Smooth muscle cell (in vitro differentiated cells): ENCODE measurements around the gene GDF15. TPM values are rescaled to one million over a fixed set of nuclear protein-coding genes. Genes with fewer than 3 reads are reported as not detected.

Experiments
- DNase-seq: peaks from one replicate; lab custom pipeline; 2025; ENCODE audit not compliant: unreplicated experiment; lab: John Stamatoyannopoulos, UW
- H2AFZ ChIP-seq: fragments of 200-600 bp; sonication (generic); 2 replicates; pipeline ENCODE4 v1.6.0; 2016; ENCODE audit warnings: antibody characterized with exemption, low read depth, mild to moderate bottlenecking
- H3F3A ChIP-seq: fragments of 200-600 bp; sonication (generic); 2 replicates; pipeline ENCODE4 v1.6.0; 2017; ENCODE audit warnings: antibody characterized with exemption, low read depth
- H3K27ac ChIP-seq: fragments of 200-600 bp; sonication (generic); 2 replicates; pipeline ENCODE4 v1.5.1; 2016; ENCODE audit warnings: low read depth, mild to moderate bottlenecking
- H3K27me3 ChIP-seq: fragments of 200-600 bp; sonication (generic); 2 replicates; pipeline ENCODE4 v1.6.1; 2016; ENCODE audit warnings: low read depth, mild to moderate bottlenecking
- H3K36me3 ChIP-seq: fragments of 200-600 bp; sonication (generic); 2 replicates; pipeline ENCODE4 v1.5.1; 2016; ENCODE audit warnings: low read depth
- H3K4me1 ChIP-seq: fragments of 200-600 bp; sonication (generic); 2 replicates; pipeline ENCODE4 v1.5.1; 2016; ENCODE audit warnings: low read depth
- H3K4me2 ChIP-seq: fragments of 200-600 bp; sonication (generic); 2 replicates; pipeline ENCODE4 v1.6.0; 2016; ENCODE audit warnings: mild to moderate bottlenecking
- H3K4me3 ChIP-seq: fragments of 200-600 bp; sonication (generic); 2 replicates; pipeline ENCODE4 v1.5.1; 2016; ENCODE audit warnings: mild to moderate bottlenecking
- H3K79me2 ChIP-seq: fragments of 200-600 bp; sonication (generic); 2 replicates; pipeline ENCODE4 v1.6.0; 2016; ENCODE audit warnings: low read depth, mild to moderate bottlenecking
- H3K9ac ChIP-seq: fragments of 200-600 bp; sonication (generic); 2 replicates; pipeline ENCODE4 v1.6.0; 2016; ENCODE audit warnings: low read depth
- H3K9me3 ChIP-seq: fragments of 200-600 bp; sonication (generic); replicated peaks from 2 replicates; pipeline ENCODE4 v1.5.1; 2016; ENCODE audit warnings: low read depth
- H4K20me1 ChIP-seq: fragments of 200-600 bp; sonication (generic); 2 replicates; pipeline ENCODE4 v1.6.0; 2016; ENCODE audit warnings: low read depth
- CTCF ChIP-seq: fragments of 200-600 bp; sonication (generic); IDR thresholded peaks from 2 replicates; pipeline ENCODE4 v1.5.1; 2017; ENCODE audit warnings: borderline replicate concordance, mild to moderate bottlenecking, antibody characterized with exemption; ENCODE audit not compliant: insufficient read depth, poor library complexity, severe bottlenecking
- WGBS: methylation state at CpG from one replicate; pipeline ENCODE4 v1.1.7; 2016; ENCODE audit warnings: low lambda C conversion rate; 5-methylcytosine and 5-hydroxymethylcytosine counted together
- polyA plus RNA-seq: library from polyadenylated mRNA; unstranded; fragments of >200 nt; fragmentation: Nextera tagmentation; extraction: Ambion mirVana; gene quantifications from 2 replicates; pipeline ENCODE4 v1.2.1, GENCODE V29; 2016
- total RNA-seq: library from RNA; depleted of rRNA; stranded (reverse); fragments of >200 nt; gene quantifications from 2 replicates; pipeline ENCODE4 v1.2.3, GENCODE V29; 2014

Gene GDF15
- total and polyA plus RNA-seq, 2 experiments from 2014 or later, result 30.9 to 42.8 TPM

- no peak for DNase-seq
- Histone ChIP-seq H3K27me3 (no peaks in the 10 kb centered on the region), H2AFZ (no peak overlapping the region), H3K9ac (no peak overlapping the region), H3K79me2 (no peaks in the 10 kb centered on the region), H3F3A (peaks cover 9% of the 10 kb centered on the region), H3K9me3 (no peaks in the 10 kb centered on the region), H3K27ac (no peak overlapping the region), H3K36me3 (no peaks in the 10 kb centered on the region), H3K4me2 (no peak overlapping the region), H3K4me1 (no peaks in the 10 kb centered on the region), H3K4me3 (no peak overlapping the region), H4K20me1 (no peaks in the 10 kb centered on the region)
- whole genome bisulfite sequencing, result 85% methylated on average over 9 of the region's 9 CpGs
- no peak for TF ChIP-seq CTCF
Observed at GRCh38 chr19:18391509-18392075, 5.6 kb downstream of the GDF15 start.

GRCh38 chr19:18392417-18392816 lies 6.5 kb downstream of the GDF15 start:
- 56% methylated on average over 11 of the region's 11 CpGs for WGBS
- DNase-seq, result no peak
- no peaks in the 10 kb centered on the region for H4K20me1 ChIP-seq

GRCh38 chr19:18392926-18393325 lies 7.0 kb downstream of the GDF15 start:
- H3K27me3 ChIP-seq, result no peaks in the 10 kb centered on the region
- H3K4me1 ChIP-seq, result peaks cover 4% of the 10 kb centered on the region
- H3K9me3 ChIP-seq, result no peaks in the 10 kb centered on the region
- DNase-seq, result no peak
- no peaks in the 10 kb centered on the region for H3K79me2 ChIP-seq
- no peak overlapping the region for H3K27ac ChIP-seq
- H3K36me3 ChIP-seq, result no peaks in the 10 kb centered on the region
- no peak overlapping the region for H3K4me2 ChIP-seq
- 92% methylated on average over 5 of the region's 5 CpGs for WGBS
- H4K20me1 ChIP-seq, result no peaks in the 10 kb centered on the region
- TF ChIP-seq CTCF, result no peak
- no peak overlapping the region for H3K9ac ChIP-seq
- no peak overlapping the region for H3K4me3 ChIP-seq
- peaks cover 9% of the 10 kb centered on the region for H3F3A ChIP-seq
- no peak overlapping the region for H2AFZ ChIP-seq

More at GRCh38 chr19:18392417-18392816, 6.5 kb downstream of the GDF15 start:
- no peaks in the 10 kb centered on the region for H3K27me3 ChIP-seq
- H3K4me3 ChIP-seq, result no peak overlapping the region
- H3K4me2 ChIP-seq, result no peak overlapping the region
- no peak overlapping the region for H2AFZ ChIP-seq
- peaks cover 9% of the 10 kb centered on the region for H3F3A ChIP-seq
- H3K27ac ChIP-seq, result no peak overlapping the region
- TF ChIP-seq CTCF, result no peak
- H3K9me3 ChIP-seq, result no peaks in the 10 kb centered on the region
- no peaks in the 10 kb centered on the region for H3K79me2 ChIP-seq
- no peaks in the 10 kb centered on the region for H3K36me3 ChIP-seq
- H3K9ac ChIP-seq, result no peak overlapping the region
- peaks cover 3% of the 10 kb centered on the region for H3K4me1 ChIP-seq

- H3K9me3 ChIP-seq, result no peaks in the 10 kb centered on the region
- H4K20me1 ChIP-seq, result no peaks in the 10 kb centered on the region
- no peaks in the 10 kb centered on the region for H3K36me3 ChIP-seq
- H3K27me3 ChIP-seq, result no peaks in the 10 kb centered on the region
- no peak overlapping the region for H3K4me3 ChIP-seq
- no peak overlapping the region for H3K27ac ChIP-seq
- H3F3A ChIP-seq, result peaks cover 9% of the 10 kb centered on the region
- 91% methylated on average over 7 of the region's 7 CpGs for WGBS
- no peak overlapping the region for H2AFZ ChIP-seq
- TF ChIP-seq CTCF, result no peak
- H3K4me1 ChIP-seq, result peaks cover 4% of the 10 kb centered on the region
- no peaks in the 10 kb centered on the region for H3K79me2 ChIP-seq
- DNase-seq, result no peak
- H3K4me2 ChIP-seq, result no peak overlapping the region
- H3K9ac ChIP-seq, result no peak overlapping the region
Observed at GRCh38 chr19:18393836-18394235, 7.9 kb downstream of the GDF15 start.
